Mesothelial cell of epicardium (in vitro differentiated cells): ENCODE measurements around the gene SSBP3. TPM values are rescaled to one million over a fixed set of nuclear protein-coding genes. Genes with fewer than 3 reads are reported as not detected.

Experiments
- DNase-seq, 2 experiments: peaks; one replicate each; pipeline ENCODE4 v3.0.0; 2021; ENCODE audit warnings: low spot score in 2 of 2; ENCODE audit not compliant: unreplicated experiment in 2 of 2
- H3K27ac Mint-ChIP-seq: 2 replicates; pipeline ENCODE4 v1.8.0; 2021; ENCODE audit warnings: mixed read lengths
- H3K27me3 Mint-ChIP-seq: 2 replicates; pipeline ENCODE4 v1.8.0; 2021; ENCODE audit warnings: low read depth, mixed read lengths
- H3K36me3 Mint-ChIP-seq: 2 replicates; pipeline ENCODE4 v1.8.0; 2021; ENCODE audit warnings: mixed read lengths
- H3K4me1 Mint-ChIP-seq: 2 replicates; pipeline ENCODE4 v1.8.0; 2021; ENCODE audit warnings: mixed read lengths
- H3K4me3 Mint-ChIP-seq: 2 replicates; pipeline ENCODE4 v1.8.0; 2021; ENCODE audit warnings: mild to moderate bottlenecking, moderate library complexity, mixed read lengths
- H3K9me3 Mint-ChIP-seq: 2 replicates; pipeline ENCODE4 v1.8.0; 2021; ENCODE audit warnings: mixed read lengths
- total RNA-seq: library from RNA; stranded (reverse); gene quantifications from 3 replicates; pipeline ENCODE4 v1.2.1, GENCODE V29; 2021
- TF ChIP-seq, protein P1 (sequence below): fragments of 200-600 bp; sonication (generic); IDR thresholded peaks from one replicate; pipeline ENCODE4 v1.5.0; 2021; ENCODE audit warnings: antibody characterized with exemption; ENCODE audit not compliant: unreplicated experiment

The SSBP3 gene
- total RNA-seq, 1 donor from 2014 or later, result 172 TPM

DNA sequence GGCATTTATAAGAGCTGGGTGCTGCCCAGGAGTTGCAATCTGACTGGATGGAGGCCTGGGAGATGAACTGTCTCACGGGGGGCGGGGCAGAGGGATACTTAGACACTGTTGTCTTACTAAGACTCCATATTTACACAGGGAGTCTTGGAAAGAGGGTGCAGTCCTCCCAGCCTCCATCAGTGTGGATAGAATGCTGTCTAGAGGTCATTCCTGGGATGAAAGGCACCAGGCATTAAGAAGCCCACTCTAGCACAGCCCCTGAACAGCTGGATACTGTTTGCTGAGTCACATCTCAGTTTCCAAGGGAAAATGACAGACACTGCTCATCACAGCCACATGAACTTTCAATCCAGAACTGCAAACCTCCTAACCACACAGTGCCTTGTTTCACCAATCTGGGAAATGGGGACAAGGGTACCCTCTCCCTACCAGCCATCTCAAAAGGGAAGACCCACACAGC lies 43.3 kb downstream of the SSBP3 start:
- H3K27ac Mint-ChIP-seq, result no peak overlapping the region
- H3K27me3 Mint-ChIP-seq, result no peaks in the 10 kb centered on the region
- no peak for DNase-seq
- TF ChIP-seq, protein P1, sequence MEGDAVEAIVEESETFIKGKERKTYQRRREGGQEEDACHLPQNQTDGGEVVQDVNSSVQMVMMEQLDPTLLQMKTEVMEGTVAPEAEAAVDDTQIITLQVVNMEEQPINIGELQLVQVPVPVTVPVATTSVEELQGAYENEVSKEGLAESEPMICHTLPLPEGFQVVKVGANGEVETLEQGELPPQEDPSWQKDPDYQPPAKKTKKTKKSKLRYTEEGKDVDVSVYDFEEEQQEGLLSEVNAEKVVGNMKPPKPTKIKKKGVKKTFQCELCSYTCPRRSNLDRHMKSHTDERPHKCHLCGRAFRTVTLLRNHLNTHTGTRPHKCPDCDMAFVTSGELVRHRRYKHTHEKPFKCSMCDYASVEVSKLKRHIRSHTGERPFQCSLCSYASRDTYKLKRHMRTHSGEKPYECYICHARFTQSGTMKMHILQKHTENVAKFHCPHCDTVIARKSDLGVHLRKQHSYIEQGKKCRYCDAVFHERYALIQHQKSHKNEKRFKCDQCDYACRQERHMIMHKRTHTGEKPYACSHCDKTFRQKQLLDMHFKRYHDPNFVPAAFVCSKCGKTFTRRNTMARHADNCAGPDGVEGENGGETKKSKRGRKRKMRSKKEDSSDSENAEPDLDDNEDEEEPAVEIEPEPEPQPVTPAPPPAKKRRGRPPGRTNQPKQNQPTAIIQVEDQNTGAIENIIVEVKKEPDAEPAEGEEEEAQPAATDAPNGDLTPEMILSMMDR, result no peak
- no peaks in the 10 kb centered on the region for H3K9me3 Mint-ChIP-seq
- H3K4me3 Mint-ChIP-seq, result no peak overlapping the region
- peaks cover 39% of the 10 kb centered on the region for H3K4me1 Mint-ChIP-seq
- H3K36me3 Mint-ChIP-seq, result peaks cover 13% of the 10 kb centered on the region

DNA sequence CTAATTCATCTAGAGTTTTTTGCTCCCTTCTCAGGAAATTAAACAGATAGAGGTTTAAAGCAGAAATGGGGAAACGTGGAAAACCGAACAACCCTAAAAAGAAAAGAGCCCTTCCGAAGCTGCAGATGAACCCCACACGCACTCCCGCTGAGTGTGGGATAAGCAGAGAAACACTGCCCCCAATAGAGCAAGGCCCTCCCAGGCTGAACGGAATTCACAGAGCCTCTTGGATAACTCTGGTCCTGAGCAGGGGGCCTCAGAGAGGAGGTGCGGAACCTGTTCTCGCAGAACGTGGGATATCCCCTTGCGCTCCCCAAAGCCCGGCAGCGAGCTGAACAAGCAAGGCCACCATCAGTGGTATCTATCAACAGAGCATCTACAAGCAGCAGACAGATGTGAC lies 44.9 kb downstream of the SSBP3 start:
- peak overlapping the region; percentile 80 for H3K27ac Mint-ChIP-seq

DNA sequence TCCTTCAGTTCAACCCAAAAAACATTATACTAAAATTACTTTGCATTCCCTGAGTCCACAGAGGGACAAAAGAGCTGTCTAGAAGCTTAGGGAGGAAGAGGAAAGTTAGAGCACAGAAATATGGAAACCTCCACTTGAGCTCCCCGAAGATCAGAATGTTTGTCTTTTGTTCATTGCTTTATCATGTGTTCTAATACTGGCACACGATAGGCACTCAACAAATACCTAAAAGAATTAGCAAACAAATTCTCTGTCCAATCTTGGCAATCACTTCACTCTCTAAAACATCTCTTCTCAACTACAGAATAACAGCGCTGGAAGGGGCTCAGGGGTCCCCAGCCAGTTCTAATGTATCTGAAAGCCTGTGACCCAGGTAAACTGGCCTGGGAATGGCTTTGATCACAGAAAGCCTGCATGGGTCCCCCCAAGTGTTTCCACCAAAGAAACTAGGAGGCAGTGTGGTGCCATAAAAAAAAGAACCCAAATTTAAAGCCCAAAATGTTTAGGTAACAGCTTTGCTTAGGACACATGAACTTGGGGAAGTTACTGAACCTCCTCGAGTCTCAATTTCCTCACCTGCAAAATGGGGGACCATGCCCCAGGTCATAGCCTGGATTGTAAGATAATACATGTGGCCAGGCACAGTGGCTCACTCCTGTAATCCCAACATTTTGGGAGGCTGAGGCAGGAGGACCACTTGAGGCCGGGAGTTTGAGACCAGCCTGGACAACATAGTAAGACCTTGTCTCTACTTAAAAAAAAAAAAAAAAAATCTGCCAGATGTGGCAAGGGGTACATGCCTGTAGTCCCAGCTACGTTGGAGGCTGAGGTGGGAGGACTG lies 45.8 kb downstream of the SSBP3 start:
- Mint-ChIP-seq H3K27me3 (no peaks in the 10 kb centered on the region), H3K4me3 (no peak overlapping the region), H3K27ac (peak overlapping the region; percentile 70), H3K9me3 (no peaks in the 10 kb centered on the region), H3K4me1 (peaks cover 61% of the 10 kb centered on the region), H3K36me3 (peaks cover 10% of the 10 kb centered on the region)
- TF ChIP-seq, protein P1, result no peak
- no peak for DNase-seq

More for the DNA sequence above, 44.9 kb downstream of the SSBP3 start:
- H3K27me3 Mint-ChIP-seq, result no peaks in the 10 kb centered on the region
- H3K36me3 Mint-ChIP-seq, result peaks cover 10% of the 10 kb centered on the region
- DNase-seq, result no peak
- H3K4me3 Mint-ChIP-seq, result no peak overlapping the region
- no peaks in the 10 kb centered on the region for H3K9me3 Mint-ChIP-seq
- H3K4me1 Mint-ChIP-seq, result peaks cover 54% of the 10 kb centered on the region
- TF ChIP-seq, protein P1, result no peak

DNA sequence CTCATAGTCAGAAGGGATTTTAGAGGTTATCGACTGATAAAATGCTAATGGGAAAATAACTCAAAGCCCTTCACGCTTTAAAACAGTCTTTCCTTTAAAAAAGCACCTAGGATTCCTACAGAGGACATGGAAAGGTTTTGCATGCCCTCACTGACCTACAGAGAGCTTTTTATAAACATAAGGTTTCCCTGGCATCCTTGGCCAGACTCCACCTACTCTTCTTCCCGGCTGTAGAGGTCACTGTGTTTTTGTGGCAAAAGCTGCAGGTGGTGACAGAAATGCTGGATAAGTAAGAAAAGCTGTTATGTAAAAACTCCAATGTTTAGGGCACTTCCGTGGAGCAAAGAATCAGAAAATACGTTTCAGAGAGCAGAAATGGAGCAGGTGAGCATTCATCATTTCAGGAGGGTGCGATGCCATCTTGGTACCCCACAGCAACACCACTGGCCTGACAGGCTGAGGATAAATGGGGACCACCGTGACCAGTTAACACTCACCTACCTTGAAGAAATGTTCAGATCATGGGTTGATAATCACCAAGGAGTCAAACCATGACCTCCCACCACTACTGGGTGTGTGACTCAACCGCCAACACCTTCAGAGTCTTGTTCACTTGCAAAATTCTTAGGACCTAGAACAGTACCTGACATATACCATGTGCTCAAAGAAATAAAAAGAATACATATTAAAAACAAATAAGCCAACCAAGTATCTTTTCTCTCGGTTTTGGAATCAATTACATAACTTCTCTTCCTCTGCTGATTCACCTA lies 46.6 kb downstream of the SSBP3 start:
- no peaks in the 10 kb centered on the region for H3K9me3 Mint-ChIP-seq
- DNase-seq, result no peak
- H3K4me1 Mint-ChIP-seq, result peaks cover 67% of the 10 kb centered on the region
- no peaks in the 10 kb centered on the region for H3K27me3 Mint-ChIP-seq
- peak overlapping the region; percentile 70 for H3K27ac Mint-ChIP-seq
- no peak overlapping the region for H3K4me3 Mint-ChIP-seq
- peaks cover 10% of the 10 kb centered on the region for H3K36me3 Mint-ChIP-seq
- TF ChIP-seq, protein P1, result no peak

DNA sequence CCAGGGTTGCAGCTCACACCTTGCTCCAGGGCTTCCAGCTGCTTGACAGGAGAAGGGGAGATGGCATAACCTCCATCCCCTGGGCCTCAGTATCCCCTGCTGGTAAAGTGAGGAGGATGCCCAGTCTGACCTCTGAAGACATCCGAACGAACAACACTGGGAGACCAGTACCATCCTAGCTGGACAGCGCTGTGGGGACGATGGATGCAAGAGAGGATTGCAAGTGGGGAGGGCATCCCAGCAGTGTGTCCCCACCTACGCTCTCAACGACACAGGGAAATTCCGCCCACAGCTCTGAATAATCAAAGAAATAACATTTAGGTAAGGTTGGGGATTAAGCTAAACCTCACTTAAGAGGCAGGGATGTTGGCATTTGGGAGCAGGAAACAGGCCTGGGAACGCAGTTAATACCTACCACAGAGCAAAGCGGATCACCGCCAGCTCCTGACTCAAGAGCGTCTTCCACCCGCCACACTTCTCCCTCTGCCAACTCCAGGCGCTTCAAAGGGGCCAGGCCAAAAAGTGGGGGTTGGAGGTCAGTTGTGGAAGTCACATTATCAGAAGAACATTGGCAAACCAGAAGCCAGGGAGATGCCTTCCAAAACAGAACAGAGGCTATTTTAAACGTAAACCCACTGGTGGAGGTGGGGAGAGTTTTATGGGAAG lies 47.6 kb downstream of the SSBP3 start:
- no peak for DNase-seq
- Mint-ChIP-seq H3K27ac (peak overlapping the region; percentile 59), H3K4me1 (peaks cover 76% of the 10 kb centered on the region), H3K9me3 (no peaks in the 10 kb centered on the region), H3K4me3 (no peak overlapping the region), H3K27me3 (no peaks in the 10 kb centered on the region), H3K36me3 (peaks cover 10% of the 10 kb centered on the region)
- TF ChIP-seq, protein P1, result no peak
